HG03342 (cell line): ENCODE measurements around the gene DOCK2.

ENCODE experiments used
- ATAC-seq: cut with Tn5 transposase; IDR thresholded peaks from one replicate; pipeline ENCODE4 v1.9.1; 2021; ENCODE audit warnings: mild to moderate bottlenecking, moderate library complexity; ENCODE audit not compliant: unreplicated experiment

Gene DOCK2

DNA sequence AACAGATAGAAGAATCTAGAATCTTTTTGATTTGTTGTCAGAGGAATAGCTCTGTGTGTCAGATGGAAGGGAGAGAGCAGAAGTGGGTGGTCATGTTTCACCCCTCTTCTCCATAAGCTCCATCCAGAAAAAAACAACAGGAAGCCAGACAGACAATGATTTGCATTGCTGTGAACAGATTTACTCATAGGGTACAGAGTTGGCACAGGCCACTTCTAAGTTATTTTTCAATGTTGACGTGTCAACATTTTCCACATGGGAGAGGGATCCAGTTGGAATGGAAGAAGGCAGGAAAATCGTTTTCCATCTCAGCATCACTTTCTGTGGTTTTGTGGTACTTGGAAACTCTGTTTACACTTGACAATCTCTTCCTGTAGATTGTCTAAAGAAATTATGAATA is 256.5 kb downstream of the DOCK2 start:
- no peak for ATAC-seq

DNA sequence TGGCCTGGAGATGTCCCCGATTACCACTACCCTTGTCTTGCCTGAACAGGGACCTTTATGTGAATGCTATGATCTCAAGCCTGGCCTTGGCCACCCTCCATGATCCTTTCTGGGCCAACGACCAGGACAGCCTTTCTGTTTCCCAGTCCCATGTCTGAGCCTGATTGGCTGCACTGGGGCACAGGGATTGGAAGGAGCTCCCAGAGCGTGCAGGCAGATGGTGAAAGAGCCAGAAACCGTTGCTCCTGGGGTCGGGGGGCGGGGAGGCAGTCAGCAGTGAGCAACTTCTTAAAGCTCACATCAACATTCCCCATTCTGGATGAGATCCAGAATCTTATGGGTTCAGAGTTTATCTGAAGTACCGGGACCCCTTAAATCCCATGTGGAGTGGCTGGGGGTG is 258.9 kb downstream of the DOCK2 start:
- ATAC-seq = no peak

DNA sequence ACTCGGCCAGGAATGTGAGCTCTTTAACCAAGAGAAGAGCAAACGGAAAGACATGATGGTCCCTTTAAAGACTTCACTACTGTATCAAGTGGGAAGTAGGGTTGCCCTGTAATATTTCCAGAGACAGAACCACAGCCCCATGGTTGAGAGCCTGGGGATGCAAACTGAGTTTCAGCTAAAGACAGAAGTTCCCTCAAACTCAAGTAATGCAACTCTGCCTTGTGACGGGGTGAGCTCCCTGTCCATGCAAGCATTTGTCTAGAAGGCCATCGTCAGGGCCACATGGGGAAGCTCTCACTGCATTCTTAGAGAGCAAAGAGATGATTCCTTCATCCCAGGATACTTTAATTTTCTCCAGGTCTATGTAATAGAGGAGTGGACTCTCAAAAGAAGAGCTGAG is 260.4 kb downstream of the DOCK2 start:
- no peak for ATAC-seq

DNA sequence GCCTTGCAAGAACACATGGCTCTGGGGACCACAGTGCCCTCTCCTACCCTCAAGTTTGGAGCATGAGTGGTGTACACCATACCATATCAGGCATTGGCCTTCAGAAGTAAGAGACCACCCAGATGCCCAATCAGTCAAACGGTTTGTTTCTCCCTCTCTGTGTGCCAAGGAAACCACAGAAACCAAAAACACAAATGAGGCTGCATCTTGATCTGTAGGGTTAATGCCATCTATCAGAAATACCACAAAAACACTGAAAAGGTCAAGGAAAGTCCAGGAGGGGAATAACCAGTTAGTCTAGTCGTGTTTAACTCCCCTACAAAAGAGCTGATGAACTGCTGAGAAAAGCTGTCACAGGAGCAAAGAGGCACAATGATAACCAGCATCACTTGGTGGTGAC is 264.8 kb downstream of the DOCK2 start:
- ATAC-seq = no peak

DNA sequence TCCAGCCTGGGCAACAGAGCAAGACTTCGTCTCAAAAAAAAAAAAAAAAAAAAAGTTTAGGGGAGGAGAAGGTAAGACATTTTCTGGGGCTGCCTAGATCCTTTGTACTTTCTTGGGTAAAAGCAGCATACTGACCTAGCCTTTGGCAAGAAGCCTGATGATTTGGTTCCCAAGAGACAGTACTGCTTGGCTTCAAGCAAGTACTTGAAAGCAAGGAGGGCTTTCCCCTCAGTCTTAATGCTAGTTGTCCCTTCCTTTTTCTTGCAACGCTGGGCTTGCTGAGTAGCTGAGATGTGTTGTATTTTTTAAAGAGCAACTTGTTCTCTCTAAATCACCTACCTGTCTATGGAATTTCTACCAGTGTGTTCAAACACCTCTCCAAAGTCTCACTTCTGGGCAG is 267.0 kb downstream of the DOCK2 start:
- ATAC-seq = no peak

DNA sequence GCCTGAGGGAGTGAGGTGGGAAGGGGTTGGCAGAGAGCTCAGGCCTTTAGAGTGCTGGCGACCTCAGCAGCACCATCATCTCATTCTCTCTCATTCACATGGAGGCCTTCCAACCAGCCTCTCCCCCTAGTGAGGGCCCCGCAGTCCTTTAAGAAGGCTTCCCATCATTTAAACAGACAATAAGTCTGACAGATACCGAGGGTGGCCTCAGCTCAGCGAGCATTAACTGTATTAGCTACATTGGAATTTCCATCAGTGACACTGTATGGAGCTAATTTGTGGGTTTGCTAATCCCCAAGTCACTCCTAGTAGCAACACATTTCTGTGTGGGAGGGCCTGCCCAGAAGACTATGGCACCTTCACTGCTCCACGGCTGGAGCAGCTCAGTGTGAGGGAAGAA is 267.4 kb downstream of the DOCK2 start:
- ATAC-seq = no peak

DNA sequence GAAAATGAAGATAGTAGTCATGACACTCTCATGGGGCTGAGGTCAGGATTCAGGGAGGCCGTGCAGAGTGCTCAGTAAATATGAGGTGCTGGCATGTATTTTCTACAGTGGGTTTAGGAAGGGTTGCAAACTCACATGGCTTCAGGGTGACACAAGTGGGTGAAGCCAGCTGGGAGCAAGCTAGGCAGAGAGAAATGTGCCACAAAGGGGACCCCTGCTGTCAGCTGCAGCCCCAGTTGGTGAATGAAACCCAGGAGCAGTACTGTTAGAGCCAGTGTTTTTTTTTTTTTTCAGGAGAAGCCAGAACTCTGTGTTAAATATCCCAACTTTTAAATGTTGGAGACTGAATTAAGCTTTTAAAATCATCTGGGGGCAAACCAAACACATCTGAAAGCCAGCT is 267.9 kb downstream of the DOCK2 start:
- ATAC-seq = no peak

DNA sequence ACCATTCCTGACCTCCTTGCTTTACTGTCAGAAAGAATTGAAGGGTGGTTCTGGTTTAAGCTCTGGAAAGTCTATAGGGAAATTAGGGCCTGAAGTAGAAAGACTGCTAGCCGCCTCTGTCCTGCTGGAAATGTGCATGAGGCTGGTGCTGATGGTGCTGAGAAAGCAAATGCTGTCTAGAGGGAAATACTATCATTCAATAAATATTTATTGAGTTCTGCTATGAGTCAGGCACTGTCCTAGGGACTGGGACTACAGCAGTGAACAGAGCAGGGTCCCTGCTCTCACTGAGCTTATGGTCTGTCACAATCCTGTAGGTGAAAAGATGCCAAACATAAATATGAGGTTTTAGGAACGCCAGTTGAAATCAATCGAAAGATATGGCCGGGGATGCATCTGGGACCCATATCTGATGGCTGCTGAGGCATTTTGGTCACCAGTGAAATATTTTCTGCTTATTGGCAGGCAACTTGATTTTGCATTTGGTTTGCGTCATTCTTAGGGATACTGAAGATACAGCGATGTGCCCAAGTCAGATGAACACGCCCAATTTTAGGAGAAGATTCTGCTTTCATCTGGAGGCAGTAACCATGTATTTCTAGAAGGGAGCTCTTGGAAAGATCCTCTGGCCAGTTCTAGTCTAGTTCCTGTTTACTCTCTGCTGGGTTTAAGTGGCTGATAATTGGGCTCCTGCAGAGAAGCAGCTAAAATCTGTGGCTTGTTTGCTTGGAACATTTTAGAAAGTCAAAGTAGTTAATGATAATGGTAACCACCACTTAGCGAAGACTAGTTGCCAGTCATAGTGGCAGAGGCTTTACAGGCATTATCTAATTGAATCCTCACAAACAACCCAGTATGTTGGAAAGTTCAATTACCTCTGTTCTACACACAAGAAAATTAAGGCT is 269.9 kb downstream of the DOCK2 start:
- no peak for ATAC-seq

DNA sequence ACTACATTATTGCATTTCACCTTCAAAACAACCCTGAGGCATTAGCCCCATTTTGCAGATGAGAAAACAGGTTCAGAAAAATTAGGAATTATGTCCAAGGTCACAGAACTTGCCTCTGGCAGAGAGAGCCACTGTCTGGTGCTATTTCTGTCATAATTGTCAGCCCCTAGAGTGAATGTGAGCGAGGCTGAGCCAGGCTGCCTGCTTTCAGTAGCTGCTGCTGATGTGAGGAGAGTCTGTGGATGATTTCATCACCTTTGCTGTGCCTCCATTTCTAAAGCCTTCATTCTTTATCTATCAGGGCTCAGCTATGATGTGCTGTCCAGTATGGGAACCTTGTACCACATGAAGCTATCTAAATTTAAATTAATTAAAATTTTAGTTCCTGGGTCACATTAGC is 271.8 kb downstream of the DOCK2 start:
- no peak for ATAC-seq

DNA sequence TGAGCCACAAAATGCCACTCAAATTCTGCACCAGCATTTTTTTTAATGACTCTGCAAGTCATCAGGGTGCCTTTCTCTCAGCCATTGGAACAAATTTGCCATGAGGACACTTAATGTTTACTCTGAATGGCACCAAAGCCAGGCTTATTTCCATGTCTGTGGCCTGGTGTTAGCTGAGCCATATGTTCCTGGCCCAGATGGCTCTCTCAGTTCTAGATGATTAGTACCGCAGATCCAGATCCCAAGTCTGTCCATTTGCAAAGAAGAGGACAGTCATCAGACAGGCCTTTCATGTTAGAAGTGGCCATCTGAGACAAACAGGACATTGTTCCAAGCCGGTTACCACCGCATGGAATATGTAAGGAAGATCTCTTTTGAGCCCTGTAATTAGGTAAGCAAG is 272.9 kb downstream of the DOCK2 start:
- no peak for ATAC-seq

DNA sequence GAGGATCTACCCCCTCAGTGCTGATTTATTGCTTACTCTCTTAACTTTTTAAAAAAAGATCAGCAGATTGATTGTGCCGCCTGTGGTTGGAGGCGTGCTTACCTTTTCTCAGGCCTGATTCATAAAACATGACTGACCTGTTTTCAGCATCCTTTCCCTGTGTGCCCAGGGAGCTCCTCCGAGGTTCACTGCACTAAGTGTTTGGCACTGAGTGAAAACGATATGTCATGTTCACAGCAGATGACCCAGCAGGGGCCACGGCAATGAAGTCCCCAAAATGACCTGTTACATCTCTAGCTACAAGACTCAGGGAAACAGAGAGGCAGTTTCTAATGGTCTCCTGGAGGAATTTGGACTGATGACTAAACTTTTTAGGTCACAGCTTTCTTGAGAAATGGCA is 273.3 kb downstream of the DOCK2 start:
- ATAC-seq = no peak

DNA sequence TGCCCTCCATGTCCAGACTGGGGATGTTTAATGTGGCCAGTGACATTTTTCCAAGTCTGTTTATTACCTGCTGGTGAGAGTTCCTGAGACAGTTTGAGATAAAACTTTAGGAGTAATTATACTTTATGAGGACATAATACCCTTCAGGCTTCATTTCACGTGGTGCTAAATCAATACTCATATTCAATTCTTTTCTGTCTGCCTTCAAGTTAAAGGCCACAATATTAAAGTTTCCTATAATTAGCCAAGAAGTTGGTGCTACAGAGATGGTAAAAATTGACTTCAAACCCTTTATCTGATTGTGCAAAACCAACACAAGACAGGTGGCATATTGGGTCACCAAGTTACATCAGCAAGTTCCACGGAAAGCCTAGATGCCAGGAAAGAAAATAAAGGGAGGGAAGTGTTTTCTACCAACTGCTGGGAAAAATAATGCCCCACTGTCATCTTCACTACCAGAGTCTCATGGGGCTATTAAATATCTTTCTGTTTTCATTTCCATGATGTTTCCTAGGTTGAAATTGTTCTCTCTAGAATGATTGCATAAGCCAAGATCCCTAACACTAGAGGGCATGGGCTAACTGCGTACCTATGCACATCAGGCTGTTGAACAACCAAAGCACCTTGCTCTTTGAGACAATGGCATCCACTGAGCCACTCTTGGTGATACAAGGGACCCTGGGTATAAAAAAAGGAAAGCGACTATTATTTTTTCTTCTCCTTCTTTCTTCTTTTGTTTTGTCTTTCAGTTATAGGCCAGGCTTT is 274.6 kb downstream of the DOCK2 start:
- no peak for ATAC-seq

DNA sequence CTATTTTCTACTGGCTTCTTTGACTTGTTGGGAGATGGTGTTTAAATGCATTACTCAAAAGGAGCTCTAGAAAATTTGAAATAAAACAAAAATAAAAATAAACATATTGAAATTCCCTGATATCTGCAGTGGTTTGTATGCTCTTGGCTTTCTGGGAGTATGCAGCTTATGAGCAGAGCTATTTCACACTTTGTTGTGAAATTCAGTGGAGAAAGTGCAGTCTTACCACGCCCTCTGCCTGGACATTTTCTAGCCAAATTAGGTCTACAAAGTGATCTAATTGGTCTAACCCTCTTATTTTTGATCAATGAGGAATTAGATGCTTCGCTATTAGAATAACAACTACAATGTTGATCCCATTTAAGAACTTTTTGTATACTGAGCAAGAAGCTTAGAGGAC is 276.4 kb downstream of the DOCK2 start:
- no peak for ATAC-seq

DNA sequence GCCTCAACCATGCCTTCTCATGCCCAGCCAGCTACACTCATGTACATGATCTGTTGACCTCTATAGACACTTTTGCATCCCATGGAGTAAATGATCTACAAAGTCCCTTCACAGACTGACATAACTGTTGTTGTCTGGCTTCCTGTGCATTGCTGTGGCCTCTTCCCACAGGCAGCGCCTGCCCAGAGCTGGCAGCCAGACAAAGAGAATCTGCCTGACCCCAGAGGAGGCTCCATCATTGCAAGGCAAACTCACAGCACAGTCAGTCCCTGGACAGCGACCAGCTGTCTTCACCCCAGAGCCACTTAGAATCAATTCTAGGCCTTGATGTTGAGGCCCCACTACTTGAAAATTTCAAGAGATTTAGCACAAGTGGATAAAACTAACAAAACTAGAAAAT is 277.7 kb downstream of the DOCK2 start:
- no peak for ATAC-seq

DNA sequence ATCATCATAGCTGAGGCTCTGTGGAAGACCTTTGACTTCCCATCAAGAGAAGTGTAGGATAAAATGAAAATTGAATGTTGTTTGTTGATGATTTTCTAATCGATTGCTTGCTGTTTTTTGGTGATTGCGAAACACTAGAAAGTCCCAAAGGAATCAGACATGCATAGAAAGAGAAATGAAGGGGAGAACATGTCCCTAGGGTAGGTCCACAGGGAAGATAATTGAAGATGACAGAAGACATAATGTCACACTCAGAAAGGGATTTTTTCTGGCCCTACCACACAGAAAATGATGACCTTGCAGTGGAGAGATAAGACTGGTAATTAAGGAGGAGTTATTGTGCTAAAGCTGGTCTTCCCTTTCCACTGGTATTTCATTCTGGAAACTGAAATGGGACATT is 280.4 kb downstream of the DOCK2 start:
- no peak for ATAC-seq

DNA sequence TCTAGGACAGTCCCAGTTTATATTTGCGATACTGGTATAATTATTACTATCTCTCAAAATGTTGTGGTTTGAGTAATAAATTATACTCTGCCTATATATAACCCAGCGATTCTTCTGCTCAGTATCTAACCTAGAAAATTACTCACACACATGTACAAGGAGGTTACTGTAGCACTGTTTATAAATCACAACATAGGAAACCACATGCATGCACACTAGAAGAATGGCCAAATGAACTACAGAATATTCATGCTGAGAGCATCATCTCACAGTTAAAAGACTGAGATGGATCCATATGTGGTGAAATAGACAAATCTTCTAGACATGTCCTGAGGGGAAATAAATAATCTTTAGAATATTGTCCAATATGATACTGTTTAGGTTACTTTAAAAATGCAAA is 281.2 kb downstream of the DOCK2 start:
- ATAC-seq = no peak

DNA sequence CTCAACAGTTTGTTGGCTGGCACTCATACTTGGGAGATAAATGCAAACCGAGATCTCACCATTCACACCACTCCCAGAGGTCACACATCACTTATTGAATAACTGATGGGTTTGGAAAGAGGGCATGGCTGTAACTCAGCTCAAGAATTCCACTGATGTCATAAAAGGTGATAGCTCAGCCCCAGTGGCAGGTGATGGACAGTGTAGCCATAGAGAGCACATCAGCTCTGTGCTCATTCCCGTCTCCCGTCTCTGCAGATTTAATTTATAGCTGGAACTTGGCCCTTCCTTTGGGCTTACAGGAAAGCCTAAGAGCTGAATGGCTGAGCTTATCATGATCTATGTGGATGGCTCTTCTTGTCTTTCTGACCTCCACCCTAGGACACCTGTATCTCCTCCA is 283.4 kb downstream of the DOCK2 start:
- no peak for ATAC-seq

DNA sequence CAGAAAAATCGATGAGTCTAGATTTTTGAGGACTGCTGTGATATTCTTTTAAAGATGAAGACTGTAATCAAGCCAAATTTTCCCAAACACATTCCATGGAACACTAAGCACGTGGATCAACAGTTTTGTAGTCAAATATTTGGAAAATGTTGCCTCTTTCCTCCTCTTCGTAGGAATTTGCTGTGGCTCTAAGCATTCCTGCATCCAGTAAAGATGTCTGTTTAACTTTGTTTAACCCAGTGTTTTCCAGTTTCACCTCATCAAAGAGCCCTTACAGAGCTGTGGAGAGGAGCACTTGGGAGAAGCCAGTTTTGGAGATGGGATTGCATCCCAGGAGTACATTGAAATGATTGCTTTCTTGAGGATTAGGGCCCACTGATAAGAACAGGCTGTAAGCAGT is 284.3 kb downstream of the DOCK2 start:
- ATAC-seq = no peak

DNA sequence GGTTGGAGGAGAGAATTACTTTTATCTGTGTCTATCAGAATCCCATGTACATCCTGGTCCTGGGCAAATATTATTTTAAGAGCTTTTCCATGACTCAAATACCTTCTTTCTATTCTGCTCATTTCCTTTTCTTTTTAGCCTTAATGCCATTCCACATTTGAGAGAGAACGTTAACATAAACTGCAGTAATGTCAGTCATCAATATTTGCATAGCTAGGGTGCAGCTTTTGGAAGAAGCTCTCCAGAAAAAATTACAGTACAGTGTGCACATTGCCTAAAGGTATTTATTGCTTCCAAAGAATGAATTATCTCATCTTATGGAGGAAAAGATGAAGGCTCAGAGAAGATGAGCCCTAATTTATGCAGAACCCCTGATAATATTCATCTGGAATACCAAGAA is 284.9 kb downstream of the DOCK2 start:
- ATAC-seq = no peak

DNA sequence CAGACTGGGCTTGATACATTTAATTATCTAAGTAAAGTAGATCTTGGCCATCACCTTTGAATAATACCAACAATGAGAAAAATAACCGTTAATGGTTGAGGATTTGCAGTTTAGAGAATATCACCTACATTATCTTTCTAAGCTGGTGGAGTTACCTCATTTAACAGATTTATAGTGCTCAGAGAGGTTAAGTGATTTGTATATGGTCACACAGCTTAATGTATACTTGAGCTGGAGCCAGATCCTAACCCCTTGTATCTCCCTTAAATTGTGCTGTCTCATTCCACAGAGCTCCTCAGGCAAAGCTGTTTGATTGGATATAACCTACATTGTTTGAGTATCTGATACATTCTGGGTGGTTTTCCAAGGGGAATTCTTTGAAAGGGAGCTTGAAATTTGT is 285.4 kb downstream of the DOCK2 start:
- ATAC-seq = no peak

DNA sequence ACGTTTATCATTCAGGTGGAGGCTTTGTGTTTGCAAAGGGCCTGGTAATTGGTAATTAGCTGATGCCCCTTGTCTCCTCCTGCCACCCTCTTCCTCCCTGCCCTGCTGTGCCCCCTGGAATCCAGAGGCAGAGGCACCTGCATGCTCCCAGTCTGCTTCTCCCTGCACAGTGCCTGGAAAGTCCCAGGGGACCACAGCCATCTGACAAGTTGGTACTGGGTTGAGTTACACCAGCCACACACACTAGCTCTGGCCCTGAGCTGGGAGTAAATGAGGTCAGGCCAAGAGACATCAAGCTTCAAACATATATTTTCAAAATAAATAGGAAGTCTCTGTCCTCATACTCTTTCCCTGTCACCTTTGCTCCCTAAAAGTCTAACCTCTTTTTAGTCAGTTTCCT is 286.9 kb downstream of the DOCK2 start:
- ATAC-seq = no peak

DNA sequence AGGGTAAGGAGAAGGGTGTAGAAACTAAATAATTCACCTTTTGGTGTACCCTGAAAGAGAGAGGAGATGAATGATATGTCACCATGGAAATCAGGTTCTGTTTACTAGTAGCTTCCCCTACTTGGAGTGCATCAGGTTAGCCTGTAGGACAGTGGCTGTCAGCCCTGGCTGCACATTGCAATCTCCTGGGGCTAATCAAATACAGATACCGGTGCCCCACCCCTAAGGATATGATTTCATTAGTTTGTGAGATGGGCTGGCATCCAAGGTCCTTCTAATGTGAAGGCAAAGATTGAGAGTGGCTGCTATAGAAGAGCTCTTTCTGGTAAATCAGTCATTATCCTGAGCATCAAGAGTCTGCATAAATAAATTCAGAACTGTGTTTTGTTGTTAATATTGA is 296.1 kb downstream of the DOCK2 start:
- no peak for ATAC-seq
